Neural cell (in vitro differentiated cells): Measurements from ENCODE around the gene PIKFYVE.

Experiments used
- POLR2AphosphoS5 ChIP-seq: IDR thresholded peaks from 2 replicates; pipeline ENCODE4 v1.6.1; 2012
- TAF1 ChIP-seq: IDR thresholded peaks from 2 replicates; pipeline ENCODE4 v1.6.1; 2012; ENCODE audit warnings: low read depth
- TF ChIP-seq, protein P1 (sequence below): fragments of 450-650 bp; IDR thresholded peaks from 2 replicates; pipeline ENCODE4 v1.5.1; 2014; ENCODE audit warnings: antibody characterized with exemption, mild to moderate bottlenecking, moderate library complexity; ENCODE audit not compliant: poor library complexity, severe bottlenecking

DNA sequence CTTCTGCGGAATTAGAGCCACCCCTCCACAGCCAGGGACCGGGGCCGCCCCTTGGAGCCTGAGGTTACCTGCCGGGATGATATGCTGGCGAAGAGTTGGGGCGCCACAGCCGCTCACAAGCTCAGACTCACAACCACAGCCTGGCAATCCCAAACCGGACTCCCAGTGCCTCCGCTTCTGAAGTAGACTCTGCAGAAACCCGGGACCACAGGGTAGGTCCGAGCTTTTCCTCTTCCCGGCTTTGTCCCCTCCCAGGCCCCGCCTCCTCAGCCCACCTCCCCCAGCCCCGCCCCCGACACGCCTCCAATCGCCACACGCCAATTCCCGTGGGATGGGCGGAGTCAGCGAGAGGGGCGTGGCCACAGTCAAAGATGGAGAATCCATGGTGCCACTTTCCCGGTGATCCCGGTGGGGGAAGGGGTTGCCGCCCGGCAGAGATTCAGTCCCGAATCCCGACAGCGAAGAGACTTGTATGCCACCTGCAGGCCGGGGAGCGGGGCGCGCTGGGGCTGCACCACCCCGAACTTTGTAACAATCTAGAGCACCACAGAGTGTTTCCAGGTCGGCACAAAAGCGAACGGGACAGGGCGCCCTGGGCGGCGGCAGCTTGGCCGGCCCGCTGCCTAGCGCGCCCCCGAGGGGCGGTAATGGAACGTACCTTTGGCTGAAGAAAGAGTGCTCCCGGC is 11.0 kb upstream of the PIKFYVE start, which contains the start of gene IDH1:
- TF ChIP-seq, protein P1, sequence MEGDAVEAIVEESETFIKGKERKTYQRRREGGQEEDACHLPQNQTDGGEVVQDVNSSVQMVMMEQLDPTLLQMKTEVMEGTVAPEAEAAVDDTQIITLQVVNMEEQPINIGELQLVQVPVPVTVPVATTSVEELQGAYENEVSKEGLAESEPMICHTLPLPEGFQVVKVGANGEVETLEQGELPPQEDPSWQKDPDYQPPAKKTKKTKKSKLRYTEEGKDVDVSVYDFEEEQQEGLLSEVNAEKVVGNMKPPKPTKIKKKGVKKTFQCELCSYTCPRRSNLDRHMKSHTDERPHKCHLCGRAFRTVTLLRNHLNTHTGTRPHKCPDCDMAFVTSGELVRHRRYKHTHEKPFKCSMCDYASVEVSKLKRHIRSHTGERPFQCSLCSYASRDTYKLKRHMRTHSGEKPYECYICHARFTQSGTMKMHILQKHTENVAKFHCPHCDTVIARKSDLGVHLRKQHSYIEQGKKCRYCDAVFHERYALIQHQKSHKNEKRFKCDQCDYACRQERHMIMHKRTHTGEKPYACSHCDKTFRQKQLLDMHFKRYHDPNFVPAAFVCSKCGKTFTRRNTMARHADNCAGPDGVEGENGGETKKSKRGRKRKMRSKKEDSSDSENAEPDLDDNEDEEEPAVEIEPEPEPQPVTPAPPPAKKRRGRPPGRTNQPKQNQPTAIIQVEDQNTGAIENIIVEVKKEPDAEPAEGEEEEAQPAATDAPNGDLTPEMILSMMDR, result peak; percentile 86
- TF ChIP-seq POLR2AphosphoS5, result peak; percentile 90
- TF ChIP-seq TAF1, result peak; percentile 90
